B cell (primary cell): ENCODE data around the gene RHOBTB3. TPM values are rescaled to one million over a fixed set of nuclear protein-coding genes. Genes with fewer than 3 reads are reported as not detected.
A peak's percentile ranks its signal among the peaks of the same experiment; 100 is the strongest.
"Not testable (repeated sequence)": the region's sequence is repeated elsewhere in the genome, so short reads cannot be mapped to it uniquely, and the experiment has no call there.

Experiments used
- ATAC-seq: fragments of 200-7000 bp; cut with Tn5 transposase; one replicate; pipeline ENCODE4 v1.10.0; 2021; ENCODE audit warnings: low read depth, mild to moderate bottlenecking, moderate number of reproducible peaks, moderate library complexity
- CTCF ChIA-PET: fragments of 350-600 bp; sonication (Branson Sonifier 250); formaldehyde crosslinking; loops from one replicate; lab custom pipeline; 2021; ENCODE audit warnings: antibody characterized with exemption, inconsistent platforms; lab: Charles Lee
- POLR2A ChIA-PET: fragments of 350-600 bp; sonication (Branson Sonifier 250); formaldehyde crosslinking; loops from one replicate; lab custom pipeline; 2021; ENCODE audit warnings: antibody characterized with exemption; lab: Charles Lee
- DNase-seq: peaks from one replicate; pipeline ENCODE4 v3.0.0; 2013
- H2AFZ ChIP-seq: 2 replicates; pipeline ENCODE4 v1.6.1; 2012; ENCODE audit warnings: mild to moderate bottlenecking, low read depth, low read length; ENCODE audit not compliant: insufficient read depth, poor library complexity, severe bottlenecking
- H3K27ac ChIP-seq, 2 donors: 1 replicate in 1 of 2; 2 replicates in 1 of 2; pipeline ENCODE4 v1.5.1; 2012 to 2013; ENCODE audit warnings: low read length in 2 of 2, mild to moderate bottlenecking in 2 of 2, moderate library complexity in 1 of 2
- H3K27me3 ChIP-seq, 4 experiments: fragments of 200-600 bp in 1 of 4; sonication (generic) in 1 of 4; replicated peaks in 1 of 4; 1 replicate in 2 of 4; 2 replicates in 2 of 4; pipeline versions ENCODE4 v1.6.1 to v1.7.0; 2013 to 2016; ENCODE audit warnings: low read length in 3 of 4, mild to moderate bottlenecking in 2 of 4, mixed read lengths in 1 of 4, moderate library complexity in 1 of 4; ENCODE audit not compliant: insufficient read depth in 4 of 4, control insufficient read depth in 3 of 4; ENCODE audit errors: control extremely low read depth in 1 of 4
- H3K36me3 ChIP-seq, 2 experiments: replicated peaks in 1 of 2; 1 replicate in 1 of 2; 2 replicates in 1 of 2; pipeline versions ENCODE4 v1.6.1 to v1.7.1; 2013; ENCODE audit warnings: low read length in 1 of 2; ENCODE audit not compliant: insufficient read depth in 2 of 2, control insufficient read depth in 1 of 2; ENCODE audit errors: control extremely low read depth in 1 of 2, extremely low read depth in 1 of 2
- H3K4me1 ChIP-seq, 2 donors: fragments of 200-600 bp in 1 of 2; sonication (generic) in 1 of 2; 1 replicate in 1 of 2; 2 replicates in 1 of 2; pipeline versions ENCODE4 v1.5.1 to v1.6.1; 2013 to 2017; ENCODE audit warnings: low read length in 2 of 2; ENCODE audit not compliant: control insufficient read depth in 2 of 2, insufficient read depth in 2 of 2
- H3K4me2 ChIP-seq: replicated peaks from 2 replicates; pipeline ENCODE3; 2012; ENCODE audit warnings: mild to moderate bottlenecking, low read depth, low read length; ENCODE audit not compliant: poor library complexity, severe bottlenecking
- H3K4me3 ChIP-seq, 5 experiments: fragments of 200-600 bp in 1 of 5; sonication (generic) in 1 of 5; 1 replicate in 3 of 5; 2 replicates in 2 of 5; pipeline versions ENCODE4 v1.5.1 to v1.7.0; 2011 to 2016; ENCODE audit warnings: low read length in 4 of 5, mild to moderate bottlenecking in 4 of 5, low read depth in 2 of 5, control low read depth in 1 of 5, moderate library complexity in 1 of 5; ENCODE audit not compliant: insufficient read depth in 1 of 5; ENCODE audit errors: control extremely low read depth in 1 of 5, extremely low read depth in 1 of 5
- H3K79me2 ChIP-seq: fragments of 200-600 bp; sonication (generic); one replicate; pipeline ENCODE4 v1.6.0; 2016; ENCODE audit warnings: low read length; ENCODE audit not compliant: control insufficient read depth, insufficient read depth
- H3K9ac ChIP-seq: fragments of 200-600 bp; sonication (generic); 2 replicates; pipeline ENCODE4 v1.6.1; 2017; ENCODE audit warnings: mild to moderate bottlenecking, low read length, moderate library complexity
- H3K9me3 ChIP-seq, 3 donors: one replicate each; pipeline versions ENCODE4 v1.6.1 to v1.7.1; 2013; ENCODE audit warnings: low read length in 2 of 3; ENCODE audit not compliant: control insufficient read depth in 2 of 3, insufficient read depth in 1 of 3; ENCODE audit errors: control extremely low read depth in 1 of 3
- H4K20me1 ChIP-seq: 2 replicates; pipeline ENCODE4 v1.6.0; 2012; ENCODE audit warnings: mild to moderate bottlenecking, low read length; ENCODE audit not compliant: insufficient read depth, control insufficient read depth, poor library complexity, severe bottlenecking
- H3K27ac Mint-ChIP-seq: one replicate; pipeline ENCODE4 v1.8.0; 2021; ENCODE audit warnings: mixed read lengths
- H3K27me3 Mint-ChIP-seq: one replicate; pipeline ENCODE4 v1.8.0; 2021; ENCODE audit warnings: mixed read lengths
- H3K4me1 Mint-ChIP-seq: one replicate; pipeline ENCODE4 v1.8.0; 2021; ENCODE audit warnings: mixed read lengths
- H3K4me3 Mint-ChIP-seq: one replicate; pipeline ENCODE4 v1.8.0; 2021; ENCODE audit warnings: mixed read lengths
- H3K9me3 Mint-ChIP-seq: one replicate; pipeline ENCODE4 v1.8.0; 2022; ENCODE audit warnings: mixed read lengths; ENCODE audit not compliant: insufficient read depth
- CTCF ChIP-seq: fragments of 200-600 bp; IDR thresholded peaks from one replicate; pipeline ENCODE4 v1.8.0; 2022; ENCODE audit warnings: antibody characterized with exemption, mild to moderate bottlenecking
- EZH2 ChIP-seq: IDR thresholded peaks from 2 replicates; pipeline ENCODE4 v1.6.1; 2012; ENCODE audit warnings: borderline replicate concordance, low read depth, mild to moderate bottlenecking, moderate library complexity, low read length; ENCODE audit not compliant: insufficient read depth, poor library complexity, severe bottlenecking
- WGBS: methylation state at CpG from one replicate; pipeline ENCODE4 v1.1.5; 2013; ENCODE audit warnings: missing lambda C conversion rate; ENCODE audit not compliant: insufficient coverage; 5-methylcytosine and 5-hydroxymethylcytosine counted together
- intact Hi-C: fragments of 100-400 bp; cut with micrococcal nuclease; formaldehyde crosslinking; loops from one replicate; pipeline ENCODE4 v1.10.0; 2022
- polyA plus RNA-seq: library from polyadenylated mRNA; depleted of rRNA; stranded (reverse); fragments of >200 nt; gene quantifications from 2 replicates; pipeline ENCODE4 v1.2.3, GENCODE V29; 2012
- total RNA-seq, 2 donors: library from RNA; stranded (reverse); fragments of 120-200 nt in 1 of 2; gene quantifications; 1 replicate in 1 of 2; 2 replicates in 1 of 2; pipeline versions ENCODE4 v1.2.3 to v1.2.4, GENCODE V29; 2013 to 2022

Gene RHOBTB3
- total and polyA plus RNA-seq, 2 donors (not counting 1 experiment from before 2014, with no cell fraction given): 1.7 to 5.0 TPM

GRCh38 chr5:95812074-95812471, 80.9 kb downstream of the RHOBTB3 start:
- H3K4me3 ChIP-seq: no peak overlapping the region
- no peaks in the 10 kb centered on the region for H3K27me3 Mint-ChIP-seq
- no peaks in the 10 kb centered on the region for H3K9me3 Mint-ChIP-seq
- intact Hi-C loops: no loop called here
- peaks cover 1 to 51% of the 10 kb centered on the region in 2 experiments for H3K36me3 ChIP-seq
- CTCF ChIA-PET: interaction anchor here (1.7 to 2.3 kb wide), 2 partner anchors 31 to 32 kb away, joined by 3 to 7 read pairs; no protein-coding TSS in a partner anchor
- no peak overlapping the region for H3K9ac ChIP-seq
- H3K9me3 ChIP-seq: no peaks in the 10 kb centered on the region
- no peak overlapping the region for H3K4me3 Mint-ChIP-seq
- H3K79me2 ChIP-seq: peaks cover 72% of the 10 kb centered on the region
- no peak for ATAC-seq
- TF ChIP-seq CTCF (no peak), EZH2 (no peak)
- H4K20me1 ChIP-seq: no peaks in the 10 kb centered on the region
- no peaks in the 10 kb centered on the region for H3K27me3 ChIP-seq
- H2AFZ ChIP-seq: no peak overlapping the region
- peaks cover 86% of the 10 kb centered on the region for H3K4me1 Mint-ChIP-seq
- POLR2A ChIA-PET: no interaction called here
- no peak overlapping the region for H3K4me2 ChIP-seq
- peaks cover 42 to 45% of the 10 kb centered on the region in 2 donors for H3K4me1 ChIP-seq
- DNase-seq: no peak
- 85% methylated on average over 6 of the region's 6 CpGs for WGBS
- H3K27ac Mint-ChIP-seq: peak overlapping the region; percentile 74
- H3K27ac ChIP-seq: peak overlapping the region in 1 of 2 donors; percentile 39

- H3K9me3 ChIP-seq, ATAC-seq, DNase-seq, H3K4me3 ChIP-seq, H4K20me1 ChIP-seq, intact Hi-C loops, H3K4me3 Mint-ChIP-seq, H3K27me3 ChIP-seq, H3K27ac ChIP-seq, H3K9ac ChIP-seq, H3K4me2 ChIP-seq, POLR2A ChIA-PET, H2AFZ ChIP-seq, H3K9me3 Mint-ChIP-seq, H3K27me3 Mint-ChIP-seq: not testable (repeated sequence)
- CTCF ChIA-PET: interaction anchor here (1.5 to 2.3 kb wide), 3 partner anchors 10 to 32 kb away, joined by 3 to 7 read pairs (median 3); partner anchors contain the start of gene GLRX
- H3K36me3 ChIP-seq: peaks cover 1 to 53% of the 10 kb centered on the region in 2 experiments
- H3K27ac Mint-ChIP-seq: peak overlapping the region; percentile 4
- peaks cover 44 to 47% of the 10 kb centered on the region in 2 donors for H3K4me1 ChIP-seq
- 100% methylated on average over 4 of the region's 8 CpGs for WGBS
- peaks cover 82% of the 10 kb centered on the region for H3K79me2 ChIP-seq
- H3K4me1 Mint-ChIP-seq: peaks cover 89% of the 10 kb centered on the region
These were observed 81.9 kb downstream of the RHOBTB3 start for GRCh38 chr5:95813035-95813434.
